Lung microvascular endothelial cell (primary cell): Measurements from ENCODE around the gene ACY1. TPM values are rescaled to one million over a fixed set of nuclear protein-coding genes. Genes with fewer than 3 reads are reported as not detected.

Experiments used
- DNase-seq, 2 donors: peaks; one replicate each; pipeline versions ENCODE4 v3.0.0 to v3.0.0-alpha.2; 2010; ENCODE audit warnings: low read depth in 2 of 2
- total RNA-seq: library from RNA; depleted of rRNA; stranded (reverse); fragments of >200 nt; gene quantifications from 2 replicates; pipeline ENCODE4 v1.2.1, GENCODE V29; 2014

ACY1 gene
- total RNA-seq, 1 donor from 2014 or later = 22.2 TPM

- no peak for DNase-seq
These were observed 20.3 kb upstream of the ACY1 start for GRCh38 chr3:51962854-51963530.

- no peak for DNase-seq
These were observed 19.3 kb upstream of the ACY1 start for GRCh38 chr3:51963951-51964451.

GRCh38 chr3:51964521-51964920, 18.8 kb upstream of the ACY1 start:
- no peak for DNase-seq

GRCh38 chr3:51966016-51966415, 17.3 kb upstream of the ACY1 start:
- no peak for DNase-seq

- no peak for DNase-seq
These were observed 16.8 kb upstream of the ACY1 start for GRCh38 chr3:51966486-51966885.

- DNase-seq = no peak
These were observed 16.4 kb upstream of the ACY1 start for GRCh38 chr3:51966922-51967383.

GRCh38 chr3:51967384-51968169, 15.8 kb upstream of the ACY1 start, which contains the start of gene PCBP4:
PCBP4 (minus strand) TSS chr3:51967454; CDS start chr3:51961240, 6,214 bp downstream.
- DNase-seq = peak; percentile 39 to 70

- DNase-seq = peak in 1 of 2 donors; percentile 26
These were observed 15.1 kb upstream of the ACY1 start for GRCh38 chr3:51968170-51968775.

GRCh38 chr3:51968883-51969678, 14.3 kb upstream of the ACY1 start:
- DNase-seq = no peak

GRCh38 chr3:51969841-51970240, 13.5 kb upstream of the ACY1 start:
- no peak for DNase-seq

- DNase-seq = no peak
These were observed 12.6 kb upstream of the ACY1 start for GRCh38 chr3:51970606-51971300.

GRCh38 chr3:51971350-51971749, 12.0 kb upstream of the ACY1 start:
- no peak for DNase-seq

- DNase-seq = peak in 1 of 2 donors; percentile 23
These were observed 8.9 kb upstream of the ACY1 start for GRCh38 chr3:51974277-51974962.

- DNase-seq = peak; percentile 66 to 67
These were observed 8.1 kb upstream of the ACY1 start, which contains the start of gene ABHD14A for GRCh38 chr3:51974963-51975851. ABHD14A (plus strand) TSS chr3:51975064; CDS start chr3:51975136, 72 bp downstream.

- DNase-seq = peak; percentile 51 to 53
These were observed 7.3 kb upstream of the ACY1 start for GRCh38 chr3:51975852-51976549.

- no peak for DNase-seq
These were observed 5.7 kb upstream of the ACY1 start for GRCh38 chr3:51977446-51978142.

GRCh38 chr3:51978143-51978502, 5.2 kb upstream of the ACY1 start:
- DNase-seq = no peak

GRCh38 chr3:51980253-51980652, 3.1 kb upstream of the ACY1 start:
- no peak for DNase-seq
